PFSK-1 (cell line): ENCODE measurements around the gene HDAC4.

ENCODE experiments used
- POLR2AphosphoS5 ChIP-seq: IDR thresholded peaks from 2 replicates; pipeline ENCODE4 v1.6.1; 2012; ENCODE audit warnings: low read depth, mild to moderate bottlenecking, control low read depth, low read length, moderate library complexity
- SIN3A ChIP-seq: IDR thresholded peaks from 2 replicates; pipeline ENCODE4 v1.6.1; 2012; ENCODE audit warnings: mild to moderate bottlenecking, low read length, moderate library complexity, borderline replicate concordance; ENCODE audit not compliant: insufficient read depth
- TAF1 ChIP-seq: IDR thresholded peaks from 2 replicates; pipeline ENCODE4 v1.6.1; 2012; ENCODE audit warnings: low read length, control low read depth, borderline replicate concordance; ENCODE audit not compliant: insufficient read depth

- no peak for TF ChIP-seq SIN3A
- TF ChIP-seq TAF1, result no peak
- TF ChIP-seq POLR2AphosphoS5, result no peak
Observed at GRCh38 chr2:239412905-239413603, 12.2 kb upstream of the HDAC4 start.
